Smooth muscle cell (in vitro differentiated cells): ENCODE measurements around the gene CBLN3. TPM values are rescaled to one million over a fixed set of nuclear protein-coding genes. Genes with fewer than 3 reads are reported as not detected.

Experiments
- DNase-seq: peaks from one replicate; lab custom pipeline; 2025; ENCODE audit not compliant: unreplicated experiment; lab: John Stamatoyannopoulos, UW
- H2AFZ ChIP-seq: fragments of 200-600 bp; sonication (generic); 2 replicates; pipeline ENCODE4 v1.6.0; 2016; ENCODE audit warnings: antibody characterized with exemption, low read depth, mild to moderate bottlenecking
- H3F3A ChIP-seq: fragments of 200-600 bp; sonication (generic); 2 replicates; pipeline ENCODE4 v1.6.0; 2017; ENCODE audit warnings: antibody characterized with exemption, low read depth
- H3K27ac ChIP-seq: fragments of 200-600 bp; sonication (generic); 2 replicates; pipeline ENCODE4 v1.5.1; 2016; ENCODE audit warnings: low read depth, mild to moderate bottlenecking
- H3K27me3 ChIP-seq: fragments of 200-600 bp; sonication (generic); 2 replicates; pipeline ENCODE4 v1.6.1; 2016; ENCODE audit warnings: low read depth, mild to moderate bottlenecking
- H3K36me3 ChIP-seq: fragments of 200-600 bp; sonication (generic); 2 replicates; pipeline ENCODE4 v1.5.1; 2016; ENCODE audit warnings: low read depth
- H3K4me1 ChIP-seq: fragments of 200-600 bp; sonication (generic); 2 replicates; pipeline ENCODE4 v1.5.1; 2016; ENCODE audit warnings: low read depth
- H3K4me2 ChIP-seq: fragments of 200-600 bp; sonication (generic); 2 replicates; pipeline ENCODE4 v1.6.0; 2016; ENCODE audit warnings: mild to moderate bottlenecking
- H3K4me3 ChIP-seq: fragments of 200-600 bp; sonication (generic); 2 replicates; pipeline ENCODE4 v1.5.1; 2016; ENCODE audit warnings: mild to moderate bottlenecking
- H3K79me2 ChIP-seq: fragments of 200-600 bp; sonication (generic); 2 replicates; pipeline ENCODE4 v1.6.0; 2016; ENCODE audit warnings: low read depth, mild to moderate bottlenecking
- H3K9ac ChIP-seq: fragments of 200-600 bp; sonication (generic); 2 replicates; pipeline ENCODE4 v1.6.0; 2016; ENCODE audit warnings: low read depth
- H3K9me3 ChIP-seq: fragments of 200-600 bp; sonication (generic); replicated peaks from 2 replicates; pipeline ENCODE4 v1.5.1; 2016; ENCODE audit warnings: low read depth
- H4K20me1 ChIP-seq: fragments of 200-600 bp; sonication (generic); 2 replicates; pipeline ENCODE4 v1.6.0; 2016; ENCODE audit warnings: low read depth
- CTCF ChIP-seq: fragments of 200-600 bp; sonication (generic); IDR thresholded peaks from 2 replicates; pipeline ENCODE4 v1.5.1; 2017; ENCODE audit warnings: borderline replicate concordance, mild to moderate bottlenecking, antibody characterized with exemption; ENCODE audit not compliant: insufficient read depth, poor library complexity, severe bottlenecking
- WGBS: methylation state at CpG from one replicate; pipeline ENCODE4 v1.1.7; 2016; ENCODE audit warnings: low lambda C conversion rate; 5-methylcytosine and 5-hydroxymethylcytosine counted together
- polyA plus RNA-seq: library from polyadenylated mRNA; unstranded; fragments of >200 nt; fragmentation: Nextera tagmentation; extraction: Ambion mirVana; gene quantifications from 2 replicates; pipeline ENCODE4 v1.2.1, GENCODE V29; 2016
- total RNA-seq: library from RNA; depleted of rRNA; stranded (reverse); fragments of >200 nt; gene quantifications from 2 replicates; pipeline ENCODE4 v1.2.3, GENCODE V29; 2014

CBLN3 gene
- total and polyA plus RNA-seq, 2 experiments from 2014 or later = 1.1 to 1.6 TPM

GRCh38 chr14:24426912-24427536 lies 2.4 kb downstream of the CBLN3 start:
- H2AFZ ChIP-seq = no peak overlapping the region
- no peak overlapping the region for H3K27ac ChIP-seq
- H3K36me3 ChIP-seq = no peaks in the 10 kb centered on the region
- H3K4me3 ChIP-seq = no peak overlapping the region
- no peaks in the 10 kb centered on the region for H3K9me3 ChIP-seq
- peaks cover 17% of the 10 kb centered on the region for H3K79me2 ChIP-seq
- no peak for DNase-seq
- H3K27me3 ChIP-seq = no peaks in the 10 kb centered on the region
- H3K9ac ChIP-seq = no peak overlapping the region
- TF ChIP-seq CTCF = no peak
- H3K4me2 ChIP-seq = no peak overlapping the region
- H3K4me1 ChIP-seq = peaks cover 10% of the 10 kb centered on the region
- peaks cover 12% of the 10 kb centered on the region for H4K20me1 ChIP-seq
- WGBS = 51% methylated on average over 8 of the region's 8 CpGs
- H3F3A ChIP-seq = peaks cover 9% of the 10 kb centered on the region

GRCh38 chr14:24426150-24426911 lies 3.1 kb downstream of the CBLN3 start:
- peaks cover 5% of the 10 kb centered on the region for H4K20me1 ChIP-seq
- 85% methylated on average over 2 of the region's 2 CpGs for WGBS
- no peak overlapping the region for H3K27ac ChIP-seq
- no peak overlapping the region for H2AFZ ChIP-seq
- no peaks in the 10 kb centered on the region for H3K9me3 ChIP-seq
- H3K27me3 ChIP-seq = no peaks in the 10 kb centered on the region
- no peak overlapping the region for H3K4me2 ChIP-seq
- no peak for DNase-seq
- TF ChIP-seq CTCF = no peak
- H3K79me2 ChIP-seq = peaks cover 13% of the 10 kb centered on the region
- no peak overlapping the region for H3K4me3 ChIP-seq
- peaks cover 10% of the 10 kb centered on the region for H3K4me1 ChIP-seq
- no peak overlapping the region for H3K9ac ChIP-seq
- no peaks in the 10 kb centered on the region for H3K36me3 ChIP-seq
- H3F3A ChIP-seq = peaks cover 9% of the 10 kb centered on the region

GRCh38 chr14:24425704-24426103 lies 3.8 kb downstream of the CBLN3 start:
- Histone ChIP-seq H3K27me3 (no peaks in the 10 kb centered on the region), H3K4me3 (no peak overlapping the region), H3F3A (peaks cover 5% of the 10 kb centered on the region), H4K20me1 (no peaks in the 10 kb centered on the region), H3K9me3 (no peaks in the 10 kb centered on the region), H3K27ac (no peak overlapping the region), H3K36me3 (no peaks in the 10 kb centered on the region), H3K4me2 (no peak overlapping the region), H3K9ac (no peak overlapping the region), H3K79me2 (peaks cover 6% of the 10 kb centered on the region), H2AFZ (no peak overlapping the region), H3K4me1 (peaks cover 7% of the 10 kb centered on the region)
- TF ChIP-seq CTCF = no peak
- no peak for DNase-seq
- 85% methylated on average over 3 of the region's 3 CpGs for WGBS
